Gastroesophageal sphincter (tissue), 4 donors: ENCODE results near the gene TMEM272. TPM values are rescaled to one million over a fixed set of nuclear protein-coding genes. Genes with fewer than 3 reads are reported as not detected.

ENCODE experiments used
- ATAC-seq: fragments of 150-250 bp; one replicate; pipeline ENCODE4 v1.9.1; 2016; ENCODE audit warnings: mild to moderate bottlenecking, moderate library complexity
- H3K27ac ChIP-seq, 4 donors: fragments of 200-600 bp; sonication (generic) in 3 of 4; 1 replicate in 3 of 4; 2 replicates in 1 of 4; pipeline ENCODE4 v1.5.1; 2016 to 2019
- H3K27me3 ChIP-seq: fragments of 200-600 bp; sonication (generic); one replicate; pipeline ENCODE4 v1.5.1; 2019
- H3K36me3 ChIP-seq, 2 donors: fragments of 200-600 bp; sonication (generic); one replicate each; pipeline ENCODE4 v1.5.1; 2019; ENCODE audit warnings: control low read depth in 1 of 2
- H3K4me1 ChIP-seq, 3 donors: fragments of 200-600 bp; sonication (generic); 1 replicate in 2 of 3; 2 replicates in 1 of 3; pipeline ENCODE4 v1.5.1; 2016 to 2019; ENCODE audit warnings: control low read depth in 2 of 3
- H3K4me3 ChIP-seq, 2 donors: fragments of 200-600 bp; sonication (generic); one replicate each; pipeline ENCODE4 v1.5.1; 2019; ENCODE audit warnings: mild to moderate bottlenecking in 1 of 2, moderate library complexity in 1 of 2
- H3K9me3 ChIP-seq, 3 donors: fragments of 200-600 bp; sonication (generic); one replicate each; pipeline ENCODE4 v1.5.1; 2017 to 2019; ENCODE audit warnings: control low read depth in 2 of 3
- CTCF ChIP-seq, 4 experiments: fragments of 200-600 bp in 2 of 4; fragments of 450-650 bp in 2 of 4; sonication (generic) in 1 of 4; IDR thresholded peaks; one replicate each; pipeline ENCODE4 v1.5.1; 2017 to 2019; ENCODE audit warnings: antibody characterized with exemption in 4 of 4, mild to moderate bottlenecking in 2 of 4, moderate library complexity in 2 of 4
- EP300 ChIP-seq: sonication (generic); formaldehyde crosslinking; IDR thresholded peaks from one replicate; pipeline ENCODE4 v1.6.1; 2017; ENCODE audit warnings: antibody characterized with exemption, mild to moderate bottlenecking
- POLR2A ChIP-seq, 2 donors: fragments of 450-650 bp; IDR thresholded peaks; one replicate each; pipeline ENCODE4 v1.6.1; 2017; ENCODE audit warnings: antibody characterized with exemption in 2 of 2, mild to moderate bottlenecking in 2 of 2, moderate library complexity in 1 of 2
- POLR2AphosphoS5 ChIP-seq: sonication (generic); formaldehyde crosslinking; IDR thresholded peaks from one replicate; pipeline ENCODE4 v1.6.1; 2017; ENCODE audit warnings: antibody characterized with exemption
- WGBS, 2 donors: methylation state at CpG; one replicate each; pipeline ENCODE4 v1.1.5; 2018; ENCODE audit warnings: low coverage in 1 of 2; 5-methylcytosine and 5-hydroxymethylcytosine counted together
- total RNA-seq, 4 donors: library from RNA; depleted of rRNA; stranded (reverse); fragments of >200 nt; gene quantifications; one replicate each; pipeline ENCODE4 v1.1.0, GENCODE V29; 2016

The TMEM272 gene
- total RNA-seq, 4 donors from 2014 or later = 0.13 to 0.15 TPM; not detected in 2

GRCh38 chr13:51765142-51765515 lies 79.8 kb downstream of the TMEM272 start:
- Histone ChIP-seq H3K4me1 (peaks cover 0 to 39% (median 10%) of the 10 kb centered on the region in 3 donors), H3K27ac (peak overlapping the region in 3 of 4 donors; percentile 66 to 75 (median 71)), H3K36me3 (peaks cover 0 to 56% of the 10 kb centered on the region in 2 donors), H3K27me3 (no peaks in the 10 kb centered on the region), H3K9me3 (no peaks in the 10 kb centered on the region), H3K4me3 (no peak overlapping the region)
- ATAC-seq = no peak
- TF ChIP-seq CTCF (IDR thresholded peaks at IDR 0.05) = no peak
- TF ChIP-seq POLR2AphosphoS5 = no peak
- TF ChIP-seq EP300 = no peak
- no peak for TF ChIP-seq POLR2A (IDR thresholded peaks at IDR 0.05)
- WGBS, 2 donors = 80 to 82% methylated on average over 1 to 3 of the region's 4 CpGs

GRCh38 chr13:51764184-51765141 lies 80.5 kb downstream of the TMEM272 start:
- peak overlapping the region in 3 of 4 donors; percentile 66 to 75 (median 71) for H3K27ac ChIP-seq
- H3K4me3 ChIP-seq = no peak overlapping the region
- H3K27me3 ChIP-seq = no peaks in the 10 kb centered on the region
- 27 to 100% methylated on average over 1 to 7 of the region's 12 CpGs for WGBS, 2 donors
- H3K36me3 ChIP-seq = peaks cover 0 to 62% of the 10 kb centered on the region in 2 donors
- peaks cover 0 to 32% (median 6%) of the 10 kb centered on the region in 3 donors for H3K4me1 ChIP-seq
- TF ChIP-seq POLR2AphosphoS5 = peak; percentile 61
- TF ChIP-seq POLR2A (IDR thresholded peaks at IDR 0.05) = no peak
- TF ChIP-seq CTCF (IDR thresholded peaks at IDR 0.05) = no peak
- no peak for TF ChIP-seq EP300
- ATAC-seq = peak; percentile 93
- no peaks in the 10 kb centered on the region for H3K9me3 ChIP-seq

GRCh38 chr13:51763486-51763885 lies 81.5 kb downstream of the TMEM272 start:
- peaks cover 0 to 64% of the 10 kb centered on the region in 2 donors for H3K36me3 ChIP-seq
- H3K27ac ChIP-seq = peak overlapping the region in 2 of 4 donors; percentile 71 to 75
- TF ChIP-seq POLR2A (IDR thresholded peaks at IDR 0.05) (no peak), CTCF (IDR thresholded peaks at IDR 0.05) (no peak), EP300 (no peak), POLR2AphosphoS5 (no peak)
- H3K4me3 ChIP-seq = no peak overlapping the region
- no peaks in the 10 kb centered on the region for H3K27me3 ChIP-seq
- no peaks in the 10 kb centered on the region for H3K9me3 ChIP-seq
- H3K4me1 ChIP-seq = peaks cover 0 to 22% (median 4%) of the 10 kb centered on the region in 3 donors
- WGBS, 2 donors = 85% methylated on average over 2 of the region's 2 CpGs; no CpG with 5 or more reads in 1 of the 2 donors
- ATAC-seq = no peak

Other genes starting within 250 kb of the TMEM272 start
- gene DHRS12, start 41.0 kb downstream of the TMEM272 start, total RNA-seq = 10 to 100 TPM in 3 of 4 donors, 1 to 10 TPM in 1; 9.2 to 23.3 (median 19.2) TPM
- not detected for gene CCDC70, start 16.8 kb upstream of the TMEM272 start, total RNA-seq
- 1 to 10 TPM; 3.2 to 8.1 (median 6.7) TPM for gene ATP7B, start 166.3 kb upstream of the TMEM272 start, total RNA-seq
- 10 to 100 TPM; 15.2 to 21.9 (median 19.6) TPM for gene ALG11, start 167.2 kb upstream of the TMEM272 start, total RNA-seq
- gene UTP14C, start 179.5 kb upstream of the TMEM272 start, total RNA-seq = 10 to 100 TPM; 18.5 to 25.4 (median 19.8) TPM